Measurements from ENCODE around the gene SLC26A4. TPM values are rescaled to one million over a fixed set of nuclear protein-coding genes. Genes with fewer than 3 reads are reported as not detected.
A peak's percentile ranks its signal among the peaks of the same experiment; 100 is the strongest.

The SLC26A4 gene
- total and polyA plus RNA-seq, 2 donors (not counting 1 experiment from before 2014, with no cell fraction given), result 0.05 to 0.13 TPM

- H4K20me1 ChIP-seq (ENCODE audit: control insufficient read depth, insufficient read depth, low read length, poor library complexity, severe bottlenecking), result peaks cover 29% of the 10 kb centered on the region
- H3K36me3 ChIP-seq (replicated peaks in 1 of 2; ENCODE audit: control extremely low read depth in 1 of 2, control insufficient read depth in 1 of 2, extremely low read depth in 1 of 2, insufficient read depth in 2 of 2, low read length in 1 of 2), result no peaks in the 10 kb centered on the region
- Mint-ChIP-seq H3K27ac (peak overlapping the region; percentile 100), H3K4me3 (peak overlapping the region; percentile 99), H3K9me3 (ENCODE audit: insufficient read depth) (no peaks in the 10 kb centered on the region), H3K27me3 (no peaks in the 10 kb centered on the region), H3K4me1 (peaks cover 42% of the 10 kb centered on the region)
- H3K9ac ChIP-seq (ENCODE audit: low read length), result peak overlapping the region; percentile 82
- DNase-seq, result no peak
- peaks cover 39% of the 10 kb centered on the region for H3K79me2 ChIP-seq (ENCODE audit: control insufficient read depth, insufficient read depth, low read length)
- H3K4me2 ChIP-seq (replicated peaks; ENCODE audit: low read depth, low read length, poor library complexity, severe bottlenecking), result peak overlapping the region; percentile 89
- intact Hi-C loops (cut with micrococcal nuclease), result loop anchor here (1.0 to 10.0 kb wide), 11 partner anchors 81 to 1081 kb away; partner anchors contain the start of genes BCAP29, CCDC71L, COG5 and DLD
- H3K27ac ChIP-seq (ENCODE audit: low read length in 2 of 2), result peak overlapping the region; percentile 97
- no peaks in the 10 kb centered on the region for H3K9me3 ChIP-seq (ENCODE audit: control extremely low read depth in 1 of 3, control insufficient read depth in 2 of 3, insufficient read depth in 1 of 3, low read length in 2 of 3)
- H2AFZ ChIP-seq (ENCODE audit: insufficient read depth, low read depth, low read length, poor library complexity, severe bottlenecking), result peak overlapping the region; percentile 89
- peak overlapping the region; percentile 66 to 90 (median 89) for H3K4me3 ChIP-seq (ENCODE audit: control extremely low read depth in 1 of 5, extremely low read depth in 1 of 5, insufficient read depth in 1 of 5, low read depth in 2 of 5, low read length in 4 of 5)
- ATAC-seq (ENCODE audit: low read depth), result peak; percentile 25
- WGBS (ENCODE audit: insufficient coverage), result 0% methylated on average over 24 of the region's 29 CpGs
- H3K4me1 ChIP-seq (ENCODE audit: control insufficient read depth in 2 of 2, insufficient read depth in 2 of 2, low read length in 2 of 2), result peaks cover 26 to 30% of the 10 kb centered on the region in 2 donors
- H3K27me3 ChIP-seq (replicated peaks in 1 of 4; ENCODE audit: control extremely low read depth in 1 of 4, control insufficient read depth in 3 of 4, insufficient read depth in 4 of 4, low read length in 3 of 4), result no peaks in the 10 kb centered on the region
- ChIA-PET CTCF (interaction anchor here (0.8 to 5.6 kb wide), 14 partner anchors 8 to 574 kb away, joined by 3 to 54 read pairs (median 5); partner anchors contain the start of genes BCAP29, COG5, DUS4L and HBP1), POLR2A (interaction anchor here (0.5 to 2.1 kb wide), 9 partner anchors 104 to 1458 kb away, joined by 3 to 38 read pairs (median 5); partner anchors contain the start of genes CCDC71L, DLD, HBP1 and NAMPT)
- no peak for TF ChIP-seq CTCF (IDR thresholded peaks at IDR 0.05)
- no peak for TF ChIP-seq EZH2 (IDR thresholded peaks at IDR 0.05; ENCODE audit: borderline replicate concordance, insufficient read depth, low read depth, low read length, poor library complexity, severe bottlenecking)
Measured at GRCh38 chr7:107742678-107743566, 82.3 kb downstream of the SLC26A4 start.
